SK-N-SH (cell line): ENCODE measurements around the gene REN. TPM values are rescaled to one million over a fixed set of nuclear protein-coding genes. Genes with fewer than 3 reads are reported as not detected.

Experiments used
- CTCF ChIA-PET: fragments of 300-600, 350-600 bp; formaldehyde crosslinking; extraction: SDS; loops from one replicate; lab custom pipeline; 2021; lab: Yijun Ruan, JAX
- POLR2A ChIA-PET: fragments of 350-600 bp; sonication (Branson Sonifier 250); formaldehyde crosslinking; extraction: SDS; loops from one replicate; lab custom pipeline; 2020; ENCODE audit warnings: antibody characterized with exemption, inconsistent platforms; lab: Yijun Ruan, JAX
- DNase-seq: peaks from one replicate; pipeline ENCODE4 v3.0.0; 2012
- H2AFZ ChIP-seq: fragments of 200-600 bp; sonication (generic); 2 replicates; pipeline ENCODE4 v1.8.1; 2016; ENCODE audit warnings: antibody characterized with exemption, mild to moderate bottlenecking, low read depth
- H3F3A ChIP-seq: fragments of 200-600 bp; sonication (generic); replicated peaks from 2 replicates; pipeline ENCODE3; 2016; ENCODE audit warnings: antibody characterized with exemption, mild to moderate bottlenecking; ENCODE audit not compliant: insufficient read depth
- H3K27ac ChIP-seq, 2 experiments: fragments of 200-500 bp in 1 of 2; fragments of 200-600 bp in 1 of 2; sonication (Bioruptor generic) in 1 of 2; sonication (generic), shearing (Covaris generic) in 1 of 2; 2 replicates each; pipeline versions ENCODE4 v1.5.1 to v1.6.1; 2014 to 2016; ENCODE audit warnings: low read depth in 2 of 2, inconsistent platforms in 1 of 2, low read length in 1 of 2, mild to moderate bottlenecking in 1 of 2, mixed read lengths in 1 of 2
- H3K27me3 ChIP-seq: fragments of 200-600 bp; sonication (generic), shearing (Covaris generic); 2 replicates; pipeline ENCODE4 v1.6.1; 2016; ENCODE audit warnings: mixed run types; ENCODE audit not compliant: insufficient read depth
- H3K36me3 ChIP-seq, 2 experiments: fragments of 200-500 bp in 1 of 2; fragments of 200-600 bp in 1 of 2; sonication (Bioruptor generic) in 1 of 2; sonication (generic) in 1 of 2; replicated peaks in 1 of 2; 2 replicates each; pipeline versions ENCODE3 to v1.5.1; 2014 to 2016; ENCODE audit warnings: low read length in 1 of 2, mild to moderate bottlenecking in 1 of 2; ENCODE audit not compliant: insufficient read depth in 2 of 2, control insufficient read depth in 1 of 2
- H3K4me1 ChIP-seq, 2 experiments: fragments of 200-500 bp in 1 of 2; fragments of 200-600 bp in 1 of 2; sonication (Bioruptor generic) in 1 of 2; sonication (generic), shearing (Covaris generic) in 1 of 2; 2 replicates each; pipeline versions ENCODE4 v1.5.1 to v1.6.1; 2014 to 2016; ENCODE audit warnings: low read depth in 1 of 2, low read length in 1 of 2, mixed run types in 1 of 2; ENCODE audit not compliant: insufficient read depth in 2 of 2, control insufficient read depth in 1 of 2
- H3K4me2 ChIP-seq: fragments of 200-600 bp; sonication (generic), shearing (Covaris generic); 2 replicates; pipeline ENCODE4 v1.6.1; 2017; ENCODE audit warnings: mixed run types
- H3K4me3 ChIP-seq, 2 experiments: fragments of 200-500 bp in 1 of 2; fragments of 200-600 bp in 1 of 2; sonication (Bioruptor generic) in 1 of 2; sonication (generic), shearing (Covaris generic) in 1 of 2; 2 replicates each; pipeline versions ENCODE4 v1.5.1 to v1.8.1; 2014 to 2016; ENCODE audit warnings: low read depth in 2 of 2, inconsistent platforms in 1 of 2, low read length in 1 of 2, mild to moderate bottlenecking in 1 of 2, mixed read lengths in 1 of 2, moderate library complexity in 1 of 2
- H3K79me2 ChIP-seq: fragments of 200-600 bp; sonication (generic); 2 replicates; pipeline ENCODE4 v1.8.1; 2017; ENCODE audit warnings: mild to moderate bottlenecking; ENCODE audit not compliant: insufficient read depth
- H3K9ac ChIP-seq: fragments of 200-600 bp; sonication (generic); 2 replicates; pipeline ENCODE4 v1.6.1; 2017; ENCODE audit warnings: mixed run types
- H3K9me2 ChIP-seq: fragments of 200-600 bp; sonication (generic); 2 replicates; pipeline ENCODE4 v1.6.1; 2017; ENCODE audit warnings: mixed run types
- H3K9me3 ChIP-seq: fragments of 200-600 bp; sonication (generic); 2 replicates; pipeline ENCODE4 v1.6.1; 2017; ENCODE audit warnings: mixed run types, mild to moderate bottlenecking, moderate library complexity
- H4K20me1 ChIP-seq: fragments of 200-600 bp; sonication (generic); 2 replicates; pipeline ENCODE4 v1.6.1; 2017; ENCODE audit warnings: mild to moderate bottlenecking, mixed run types; ENCODE audit not compliant: insufficient read depth
- ELF1 ChIP-seq: IDR thresholded peaks from 2 replicates; pipeline ENCODE4 v1.4.0; 2012
- FOXJ3 ChIP-seq: sonication (generic); formaldehyde crosslinking; IDR thresholded peaks from 2 replicates; pipeline ENCODE4 v1.5.1; 2020; ENCODE audit warnings: mild to moderate bottlenecking, missing genetic modification reagents
- FOXM1 ChIP-seq: IDR thresholded peaks from 2 replicates; pipeline ENCODE4 v1.4.0; 2012; ENCODE audit warnings: low read depth, mild to moderate bottlenecking
- MEF2A ChIP-seq: IDR thresholded peaks from 2 replicates; pipeline ENCODE4 v1.4.0; 2012; ENCODE audit warnings: low read depth, borderline replicate concordance
- NRF1 ChIP-seq: IDR thresholded peaks from 2 replicates; pipeline ENCODE4 v1.6.1; 2012; ENCODE audit warnings: low read depth, mild to moderate bottlenecking, low read length
- RAD21 ChIP-seq: IDR thresholded peaks from 2 replicates; pipeline ENCODE4 v1.6.1; 2012; ENCODE audit warnings: mild to moderate bottlenecking, low read length
- RXRA ChIP-seq: IDR thresholded peaks from 2 replicates; pipeline ENCODE4 v1.4.0; 2012; ENCODE audit warnings: low read depth, mild to moderate bottlenecking, borderline replicate concordance
- SMC3 ChIP-seq: IDR thresholded peaks from 2 replicates; pipeline ENCODE4 v1.6.1; 2012; ENCODE audit warnings: low read depth, low read length, improper control_type of control experiment
- TCF12 ChIP-seq: IDR thresholded peaks from 2 replicates; pipeline ENCODE4 v1.4.0; 2012
- USF1 ChIP-seq: IDR thresholded peaks from 2 replicates; pipeline ENCODE4 v1.4.0; 2012; ENCODE audit warnings: low read depth, borderline replicate concordance
- WGBS: methylation state at CpG from one replicate; pipeline ENCODE4 v1.1.6; 2017; ENCODE audit warnings: low lambda C conversion rate; 5-methylcytosine and 5-hydroxymethylcytosine counted together
- polyA plus RNA-seq, 3 experiments: library from polyadenylated mRNA; depleted of rRNA; stranded (reverse); fragments of >200 nt; gene quantifications; 2 replicates each; pipeline ENCODE4 v1.2.3, GENCODE V29; 2012
- TF ChIP-seq, protein P1 (sequence below): fragments of 200-600 bp; sonication (generic); IDR thresholded peaks from 2 replicates; pipeline ENCODE4 v1.6.1; 2017; ENCODE audit warnings: antibody characterized with exemption, mild to moderate bottlenecking, moderate library complexity
- TF ChIP-seq, protein P2 (sequence below): IDR thresholded peaks from 2 replicates; pipeline ENCODE4 v1.4.0; 2012; ENCODE audit warnings: low read depth

Gene REN
- polyA plus RNA-seq, 1 of the 3 experiments (the other 2 are of a cell fraction) = not detected

DNA sequence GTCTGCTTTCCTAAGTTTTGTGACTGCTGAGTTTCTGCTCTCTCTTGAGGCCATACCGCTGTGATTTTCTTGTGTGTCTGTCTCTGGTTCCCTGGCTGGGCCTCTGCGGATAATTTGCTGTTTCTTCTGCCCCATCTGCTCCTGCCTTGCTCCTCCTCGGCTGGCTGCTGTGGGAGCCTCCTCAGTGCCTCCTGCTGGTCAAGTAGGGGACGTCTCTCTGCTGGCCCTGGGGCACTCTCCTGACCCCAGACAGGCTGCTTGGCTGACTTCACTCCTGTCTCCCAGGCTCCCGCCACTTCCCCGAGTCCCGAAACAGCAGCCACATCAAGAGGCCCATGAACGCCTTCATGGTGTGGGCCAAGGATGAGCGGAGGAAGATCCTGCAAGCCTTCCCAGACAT is 42.8 kb downstream of the REN start:
- H3K27ac ChIP-seq = no peak overlapping the region
- H3K4me3 ChIP-seq = no peak overlapping the region
- no peaks in the 10 kb centered on the region for H4K20me1 ChIP-seq
- no peak overlapping the region for H2AFZ ChIP-seq
- peak; percentile 57 for DNase-seq
- peaks cover 6 to 24% of the 10 kb centered on the region in 2 experiments; a peak in 3 of 4 replicates for H3K4me1 ChIP-seq
- no peaks in the 10 kb centered on the region for H3K9me2 ChIP-seq
- ChIA-PET POLR2A (no interaction called here), CTCF (interaction anchor here (14.7 kb wide), 1 partner anchor 258 kb away, joined by 421 read pairs; the partner anchor contains the start of gene SNRPE)
- no peaks in the 10 kb centered on the region for H3K79me2 ChIP-seq
- no peak overlapping the region for H3K9ac ChIP-seq
- H3K36me3 ChIP-seq = no peaks in the 10 kb centered on the region
- TF ChIP-seq RXRA (no peak), MEF2A (no peak), ELF1 (no peak), FOXJ3 (CRISPR knock-in tag) (no peak), SMC3 (peak; percentile 22; the same call in 1 of the 2 replicates), RAD21 (peak; percentile 23), USF1 (no peak), FOXM1 (no peak), NRF1 (no peak)
- TF ChIP-seq, protein P1, sequence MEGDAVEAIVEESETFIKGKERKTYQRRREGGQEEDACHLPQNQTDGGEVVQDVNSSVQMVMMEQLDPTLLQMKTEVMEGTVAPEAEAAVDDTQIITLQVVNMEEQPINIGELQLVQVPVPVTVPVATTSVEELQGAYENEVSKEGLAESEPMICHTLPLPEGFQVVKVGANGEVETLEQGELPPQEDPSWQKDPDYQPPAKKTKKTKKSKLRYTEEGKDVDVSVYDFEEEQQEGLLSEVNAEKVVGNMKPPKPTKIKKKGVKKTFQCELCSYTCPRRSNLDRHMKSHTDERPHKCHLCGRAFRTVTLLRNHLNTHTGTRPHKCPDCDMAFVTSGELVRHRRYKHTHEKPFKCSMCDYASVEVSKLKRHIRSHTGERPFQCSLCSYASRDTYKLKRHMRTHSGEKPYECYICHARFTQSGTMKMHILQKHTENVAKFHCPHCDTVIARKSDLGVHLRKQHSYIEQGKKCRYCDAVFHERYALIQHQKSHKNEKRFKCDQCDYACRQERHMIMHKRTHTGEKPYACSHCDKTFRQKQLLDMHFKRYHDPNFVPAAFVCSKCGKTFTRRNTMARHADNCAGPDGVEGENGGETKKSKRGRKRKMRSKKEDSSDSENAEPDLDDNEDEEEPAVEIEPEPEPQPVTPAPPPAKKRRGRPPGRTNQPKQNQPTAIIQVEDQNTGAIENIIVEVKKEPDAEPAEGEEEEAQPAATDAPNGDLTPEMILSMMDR = peak; percentile 48
- 88% methylated on average over 9 of the region's 9 CpGs for WGBS
- no peaks in the 10 kb centered on the region for H3K27me3 ChIP-seq
- peaks cover 4% of the 10 kb centered on the region for H3F3A ChIP-seq
- H3K9me3 ChIP-seq = no peaks in the 10 kb centered on the region
- no peak overlapping the region for H3K4me2 ChIP-seq

DNA sequence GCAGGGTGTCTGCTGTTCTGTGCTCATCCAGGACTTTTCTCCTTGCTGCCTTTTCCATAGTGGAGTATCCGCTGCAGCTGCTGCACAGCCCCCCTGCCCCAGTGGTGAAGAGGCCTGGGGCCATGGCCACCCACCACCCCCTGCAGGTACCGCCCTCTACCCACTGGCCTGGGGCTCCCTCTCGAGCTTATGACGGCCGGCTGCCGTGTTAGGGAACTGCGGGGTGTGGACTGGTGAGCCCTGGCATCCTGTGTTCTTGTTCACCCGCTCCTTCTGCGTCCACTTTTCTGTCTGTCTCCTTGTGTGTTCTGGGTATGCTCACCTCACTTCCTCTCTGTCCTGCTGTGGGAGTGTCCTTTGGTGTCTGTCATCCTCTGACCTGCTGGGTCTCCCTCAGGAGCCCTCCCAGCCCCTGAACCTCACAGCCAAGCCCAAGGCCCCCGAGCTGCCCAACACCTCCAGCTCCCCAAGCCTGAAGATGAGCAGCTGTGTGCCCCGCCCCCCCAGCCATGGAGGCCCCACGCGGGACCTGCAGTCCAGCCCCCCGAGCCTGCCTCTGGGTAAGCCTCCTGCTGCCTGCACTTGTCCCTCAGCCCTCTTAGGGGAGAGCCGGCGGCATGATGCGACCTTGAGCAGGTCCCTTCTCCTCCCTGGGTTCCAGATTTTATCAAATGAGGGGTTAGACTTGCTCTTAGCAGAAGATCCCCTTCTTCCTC is 44.1 kb downstream of the REN start:
- no peak for DNase-seq
- no peak for TF ChIP-seq RAD21
- TF ChIP-seq, protein P2, sequence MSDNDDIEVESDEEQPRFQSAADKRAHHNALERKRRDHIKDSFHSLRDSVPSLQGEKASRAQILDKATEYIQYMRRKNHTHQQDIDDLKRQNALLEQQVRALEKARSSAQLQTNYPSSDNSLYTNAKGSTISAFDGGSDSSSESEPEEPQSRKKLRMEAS = no peak
- TF ChIP-seq USF1 = no peak
- no peak for TF ChIP-seq TCF12
- TF ChIP-seq, all 33 proteins: peak for 0
- POLR2A ChIA-PET = no interaction called here
- no peaks in the 10 kb centered on the region for H3K79me2 ChIP-seq
- no peaks in the 10 kb centered on the region for H3K36me3 ChIP-seq
- H3K27me3 ChIP-seq = no peaks in the 10 kb centered on the region
- CTCF ChIA-PET = interaction anchor here (1.0 to 14.7 kb wide), 3 partner anchors 11 to 257 kb away, joined by 3 to 421 read pairs (median 6); partner anchors contain the start of gene SNRPE
- H3K27ac ChIP-seq = no peak overlapping the region
- no peak overlapping the region for H3K9ac ChIP-seq
- H3K4me1 ChIP-seq = peaks cover 2 to 14% of the 10 kb centered on the region in 2 experiments; a peak in 1 of 4 replicates
- H3K4me3 ChIP-seq = no peak overlapping the region
- H3K9me3 ChIP-seq = no peaks in the 10 kb centered on the region
- whole genome bisulfite sequencing = 94% methylated on average over 14 of the region's 17 CpGs
- H3K9me2 ChIP-seq = no peaks in the 10 kb centered on the region
- no peaks in the 10 kb centered on the region for H4K20me1 ChIP-seq
- H3K4me2 ChIP-seq = no peak overlapping the region
- H3F3A ChIP-seq = no peaks in the 10 kb centered on the region
- H2AFZ ChIP-seq = no peak overlapping the region
